ENCODE measurements around the gene PLEKHG2. TPM values are rescaled to one million over a fixed set of nuclear protein-coding genes. Genes with fewer than 3 reads are reported as not detected.

PLEKHG2 gene
- polyA plus RNA-seq, 3 donors: 73.7 to 118 (median 96.8) TPM

DNA sequence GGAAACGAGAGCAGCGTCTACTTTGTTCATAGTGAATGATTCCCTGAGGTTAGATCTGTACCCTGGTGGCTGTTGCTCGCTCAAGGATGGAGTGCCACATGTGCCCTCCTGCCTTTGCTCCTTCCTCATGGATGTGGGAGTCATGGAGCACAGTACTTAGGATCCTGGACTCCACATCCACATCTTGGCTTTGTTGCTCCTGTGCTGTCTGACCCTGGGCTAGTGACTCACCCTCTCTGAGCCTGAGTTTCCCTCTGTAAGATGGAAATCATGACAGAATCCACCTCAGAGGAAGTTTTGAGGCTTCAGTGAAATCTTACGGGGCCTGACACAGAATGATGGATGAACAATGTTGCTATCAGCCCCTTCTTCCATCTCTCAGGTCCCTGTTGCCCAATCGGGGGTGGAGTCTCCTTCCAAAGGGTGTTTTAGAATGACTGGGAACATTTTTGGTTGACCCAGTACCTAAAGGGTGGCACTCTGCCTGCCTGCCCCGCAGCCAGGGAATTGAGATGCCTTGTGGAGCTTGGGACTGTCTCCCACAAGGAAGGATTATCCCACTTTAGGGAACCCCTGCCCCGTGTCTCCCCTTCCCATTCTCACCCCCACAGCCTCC lies 58.4 kb downstream of the PLEKHG2 start:
- no peak for DNase-seq (ENCODE audit: extremely low read depth in 1 of 11, low read depth in 9 of 11, low spot score in 4 of 11)

DNA sequence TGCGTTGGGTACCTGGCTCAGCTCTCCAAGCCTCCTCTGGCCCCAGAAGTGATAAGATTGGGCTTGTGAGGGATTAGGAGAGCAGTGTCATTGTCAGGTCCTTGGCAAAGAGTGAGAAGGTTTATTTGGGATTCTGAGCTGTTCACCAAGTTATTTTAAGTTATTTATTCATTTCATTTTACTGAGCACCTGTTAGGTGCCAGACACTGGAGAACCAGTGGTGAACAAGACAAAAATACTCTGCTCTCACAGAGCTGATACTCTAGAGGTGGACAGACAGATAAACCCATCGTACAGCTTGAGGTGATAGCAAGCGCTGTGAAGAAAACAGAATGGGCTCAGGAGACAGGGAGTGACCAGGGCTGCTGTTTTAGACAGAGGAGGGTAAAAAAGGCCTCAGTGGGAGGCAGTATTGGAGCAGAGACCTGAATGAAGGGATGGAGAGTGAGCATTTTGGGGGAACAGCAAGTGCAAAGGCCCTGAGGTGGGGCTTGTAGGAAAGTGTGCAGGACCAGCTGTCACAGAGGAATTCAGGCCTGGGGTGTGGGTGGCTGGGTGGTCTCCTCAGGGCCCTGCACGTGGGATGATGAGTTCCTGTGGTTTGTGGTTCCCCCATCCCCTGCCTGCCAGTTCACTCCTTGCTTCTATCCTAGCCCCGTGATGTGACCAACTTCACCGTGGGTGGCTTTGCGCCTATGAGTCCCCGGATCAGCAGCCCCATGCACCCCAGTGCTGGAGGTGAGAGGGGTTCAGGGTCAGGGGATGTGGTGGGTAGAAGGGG lies 59.5 kb downstream of the PLEKHG2 start:
- no peak for DNase-seq (ENCODE audit: extremely low read depth in 1 of 11, low read depth in 9 of 11, low spot score in 4 of 11)

DNA sequence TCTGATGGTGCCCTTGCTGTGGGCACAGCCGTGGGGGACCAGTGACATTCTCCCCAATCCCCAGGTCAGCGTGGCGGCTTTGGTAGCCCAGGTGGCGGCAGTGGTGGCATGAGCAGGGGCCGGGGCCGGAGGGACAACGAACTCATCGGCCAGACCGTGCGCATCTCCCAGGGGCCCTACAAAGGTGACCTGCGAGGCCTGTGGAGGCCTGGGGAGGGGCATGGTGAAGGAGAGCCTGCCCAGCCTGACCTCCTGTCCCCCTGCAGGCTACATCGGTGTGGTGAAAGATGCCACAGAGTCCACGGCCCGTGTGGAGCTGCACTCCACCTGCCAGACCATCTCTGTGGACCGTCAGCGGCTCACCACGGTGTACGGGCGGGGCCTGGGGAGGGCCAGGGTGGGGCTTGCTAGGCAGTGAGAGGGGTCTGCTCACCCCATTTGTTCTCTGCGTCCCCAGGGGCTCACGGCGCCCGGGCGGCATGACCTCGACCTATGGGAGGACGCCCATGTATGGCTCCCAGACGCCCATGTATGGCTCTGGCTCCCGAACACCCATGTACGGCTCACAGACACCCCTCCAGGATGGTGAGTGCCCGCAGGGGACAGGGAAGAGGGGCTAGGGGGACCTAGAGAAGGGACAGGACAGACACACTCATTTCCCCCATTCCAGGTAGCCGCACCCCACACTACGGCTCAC lies 60.4 kb downstream of the PLEKHG2 start:
- no peak for DNase-seq (ENCODE audit: extremely low read depth in 1 of 11, low read depth in 9 of 11, low spot score in 4 of 11)

DNA sequence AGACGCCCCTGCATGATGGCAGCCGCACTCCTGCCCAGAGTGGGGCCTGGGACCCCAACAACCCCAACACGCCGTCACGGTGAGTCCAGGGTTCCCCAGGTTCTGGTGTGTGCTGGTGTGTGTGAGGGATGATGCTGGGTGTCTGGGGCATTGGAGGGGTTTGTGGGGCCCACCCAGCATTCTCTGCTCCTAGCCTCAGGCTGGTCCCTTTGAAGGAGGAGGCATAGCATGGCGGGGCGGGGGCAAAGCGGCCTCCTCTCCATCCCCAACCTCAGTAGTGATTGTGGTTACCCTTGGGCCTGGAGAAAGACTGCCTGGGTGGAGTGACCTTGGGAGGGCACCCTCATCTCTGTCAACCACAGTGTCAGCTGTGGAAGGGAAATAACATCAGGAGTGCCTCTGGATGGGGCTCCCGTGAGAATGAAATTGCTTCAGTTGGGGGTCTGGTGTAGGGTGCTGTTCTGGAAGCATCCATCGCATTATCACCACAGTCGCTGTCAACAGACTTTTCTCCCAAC lies 61.0 kb downstream of the PLEKHG2 start:
- DNase-seq (ENCODE audit: extremely low read depth in 1 of 11, low read depth in 9 of 11, low spot score in 4 of 11): no peak

DNA sequence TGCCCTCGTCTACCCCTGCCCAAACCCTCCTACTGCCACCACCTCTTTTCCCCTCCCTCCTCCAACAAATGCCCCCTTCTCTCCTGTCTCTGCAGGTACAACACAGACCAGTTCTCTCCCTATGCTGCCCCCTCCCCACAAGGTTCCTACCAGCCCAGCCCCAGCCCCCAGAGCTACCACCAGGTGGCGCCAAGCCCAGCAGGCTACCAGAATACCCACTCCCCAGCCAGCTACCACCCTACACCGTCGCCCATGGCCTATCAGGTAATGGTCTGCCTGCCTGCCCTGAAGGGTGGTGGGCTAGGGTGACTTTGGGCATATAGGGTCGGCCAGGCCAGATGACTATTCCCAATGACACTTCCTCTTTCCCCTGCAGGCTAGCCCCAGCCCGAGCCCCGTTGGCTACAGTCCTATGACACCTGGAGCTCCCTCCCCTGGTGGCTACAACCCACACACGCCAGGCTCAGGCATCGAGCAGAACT lies 61.7 kb downstream of the PLEKHG2 start:
- peak in 8 of 11 donors; percentile 23 to 50 (median 37) for DNase-seq (ENCODE audit: extremely low read depth in 1 of 11, low read depth in 9 of 11, low spot score in 4 of 11)

DNA sequence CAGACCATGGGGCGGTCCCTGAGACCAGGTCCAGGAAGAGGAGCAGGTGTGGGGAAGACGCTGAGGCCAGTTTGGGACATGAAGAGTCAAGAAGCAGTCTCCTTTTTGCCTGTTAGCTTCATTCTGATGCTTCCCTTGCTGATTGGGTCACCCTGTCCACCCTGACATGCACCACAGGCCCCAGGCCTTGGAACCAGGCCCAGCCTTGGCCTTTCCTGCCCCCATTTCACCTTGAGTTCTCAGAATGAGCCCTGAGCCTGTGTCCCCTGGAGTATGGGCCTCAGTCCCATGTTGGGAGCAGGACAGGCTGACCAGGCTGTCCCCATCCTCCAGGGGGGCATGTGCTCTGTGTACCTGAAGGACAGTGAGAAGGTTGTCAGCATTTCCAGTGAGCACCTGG lies 63.3 kb downstream of the PLEKHG2 start:
- DNase-seq (ENCODE audit: extremely low read depth in 1 of 11, low read depth in 9 of 11, low spot score in 4 of 11): no peak

Other genes with a start within 250 kb of the PLEKHG2 start
- gene NCCRP1, start 215.7 kb upstream of the PLEKHG2 start, polyA plus RNA-seq (ENCODE audit: insufficient read length in 3 of 3): 1 to 10 TPM; 1.3 to 4.5 (median 1.7) TPM
- gene SYCN, start 208.4 kb upstream of the PLEKHG2 start, polyA plus RNA-seq (ENCODE audit: insufficient read length in 3 of 3): not detected
- not detected for gene IFNL3, start 167.7 kb upstream of the PLEKHG2 start, polyA plus RNA-seq (ENCODE audit: insufficient read length in 3 of 3)
- gene IFNL4, start 163.8 kb upstream of the PLEKHG2 start, polyA plus RNA-seq (ENCODE audit: insufficient read length in 3 of 3): under 1 TPM in 1 of 3 donors, not detected in 2; 0.11 TPM
- not detected for gene IFNL2, start 144.3 kb upstream of the PLEKHG2 start, polyA plus RNA-seq (ENCODE audit: insufficient read length in 3 of 3)
- not detected for gene IFNL1, start 116.3 kb upstream of the PLEKHG2 start, polyA plus RNA-seq (ENCODE audit: insufficient read length in 3 of 3)
- 1 to 10 TPM in 2 of 3 donors, under 1 TPM in 1; 0.92 to 2.8 (median 2.1) TPM for gene LRFN1, start 91.8 kb upstream of the PLEKHG2 start, polyA plus RNA-seq (ENCODE audit: insufficient read length in 3 of 3)
- gene GMFG, start 76.6 kb upstream of the PLEKHG2 start, polyA plus RNA-seq (ENCODE audit: insufficient read length in 3 of 3): 10 to 100 TPM; 16.3 to 32.9 (median 25.0) TPM
- 100 to 1,000 TPM in 2 of 3 donors, 10 to 100 TPM in 1; 92.7 to 145 (median 122) TPM for gene SAMD4B, start 70.2 kb upstream of the PLEKHG2 start, polyA plus RNA-seq (ENCODE audit: insufficient read length in 3 of 3)
- 10 to 100 TPM; 67.2 to 70.8 (median 68.1) TPM for gene PAF1, start 21.6 kb upstream of the PLEKHG2 start, polyA plus RNA-seq (ENCODE audit: insufficient read length in 3 of 3)
- gene MED29, start 21.3 kb upstream of the PLEKHG2 start, polyA plus RNA-seq (ENCODE audit: insufficient read length in 3 of 3): 10 to 100 TPM; 38.9 to 46.7 (median 44.8) TPM
- 10 to 100 TPM; 29.0 to 60.1 (median 58.5) TPM for gene ZFP36, start 5.8 kb upstream of the PLEKHG2 start, polyA plus RNA-seq (ENCODE audit: insufficient read length in 3 of 3)
- gene RPS16, start 23.3 kb downstream of the PLEKHG2 start, polyA plus RNA-seq (ENCODE audit: insufficient read length in 3 of 3): 1,000 to 10,000 TPM; 1,189 to 1,428 (median 1,311) TPM
- gene SUPT5H, start 32.9 kb downstream of the PLEKHG2 start, polyA plus RNA-seq (ENCODE audit: insufficient read length in 3 of 3): 100 to 1,000 TPM; 147 to 151 (median 147) TPM
- gene TIMM50, start 68.2 kb downstream of the PLEKHG2 start, polyA plus RNA-seq (ENCODE audit: insufficient read length in 3 of 3): 10 to 100 TPM; 74.4 to 86.5 (median 77.2) TPM
- gene DLL3, start 86.3 kb downstream of the PLEKHG2 start, polyA plus RNA-seq (ENCODE audit: insufficient read length in 3 of 3): under 1 TPM; 0.35 to 0.70 (median 0.62) TPM
- gene SELENOV, start 102.5 kb downstream of the PLEKHG2 start, polyA plus RNA-seq (ENCODE audit: insufficient read length in 3 of 3): 10 to 100 TPM in 1 of 3 donors, 1 to 10 TPM in 2; 6.8 to 12.1 (median 9.6) TPM
- gene EID2B, start 120.2 kb downstream of the PLEKHG2 start, polyA plus RNA-seq (ENCODE audit: insufficient read length in 3 of 3): 1 to 10 TPM; 4.2 to 5.5 (median 4.4) TPM
- 10 to 100 TPM; 16.1 to 25.0 (median 23.2) TPM for gene EID2, start 127.5 kb downstream of the PLEKHG2 start, polyA plus RNA-seq (ENCODE audit: insufficient read length in 3 of 3)
- gene LGALS13, start 189.9 kb downstream of the PLEKHG2 start, polyA plus RNA-seq (ENCODE audit: insufficient read length in 3 of 3): not detected
- not detected for gene LGALS16, start 243.2 kb downstream of the PLEKHG2 start, polyA plus RNA-seq (ENCODE audit: insufficient read length in 3 of 3)

Data from renal cortex interstitium (tissue), 11 donors.